ENCODE data around the gene APBB2. TPM values are rescaled to one million over a fixed set of nuclear protein-coding genes. Genes with fewer than 3 reads are reported as not detected.

The APBB2 gene
- total and polyA plus RNA-seq, 2 experiments from 2014 or later, result 35.8 to 74.8 TPM

GRCh38 chr4:40865696-40866095 lies 348.6 kb downstream of the APBB2 start:
- Histone ChIP-seq H3K4me3 (no peak overlapping the region), H4K20me1 (replicated peaks; ENCODE audit: insufficient read depth) (peaks cover 5% of the 10 kb centered on the region; the same call in 1 of the 2 replicates), H3K27ac (ENCODE audit: low read depth) (no peak overlapping the region), H3K4me1 (ENCODE audit: insufficient read depth) (no peaks in the 10 kb centered on the region), H2AFZ (no peak overlapping the region), H3K9me2 (ENCODE audit: insufficient read depth) (no peaks in the 10 kb centered on the region), H3F3A (replicated peaks; ENCODE audit: low read depth) (no peaks in the 10 kb centered on the region), H3K36me3 (ENCODE audit: insufficient read depth) (no peaks in the 10 kb centered on the region), H3K79me2 (replicated peaks; ENCODE audit: insufficient read depth) (no peaks in the 10 kb centered on the region), H3K4me2 (no peak overlapping the region), H3K27me3 (ENCODE audit: insufficient read depth) (no peaks in the 10 kb centered on the region)
- Mint-ChIP-seq H3K36me3 (ENCODE audit: low read depth) (no peaks in the 10 kb centered on the region), H3K9me3 (no peaks in the 10 kb centered on the region), H3K27me3 (ENCODE audit: insufficient read depth, low read depth, poor library complexity) (peaks cover 2% of the 10 kb centered on the region), H3K4me3 (no peak overlapping the region), H3K4me1 (no peaks in the 10 kb centered on the region; the same call in 2 of the 3 replicates), H3K27ac (no peak overlapping the region)
- ATAC-seq (no peak), DNase-seq (ENCODE audit: low spot score) (no peak)
- no peak for TF ChIP-seq CTCF (conservative IDR thresholded peaks at IDR 0.05; ENCODE audit: low read depth in 2 of 2)
- TF ChIP-seq JUNB (IDR thresholded peaks at IDR 0.05; ENCODE audit: unreplicated experiment), result no peak
- TF ChIP-seq ZNF114 (CRISPR knock-in tag; IDR thresholded peaks at IDR 0.05), result no peak
- TF ChIP-seq POLR2AphosphoS5 (IDR thresholded peaks at IDR 0.05; ENCODE audit: low read depth), result no peak
- TF ChIP-seq ETS1 (IDR thresholded peaks at IDR 0.05), result no peak
- TF ChIP-seq ZNF462 (CRISPR knock-in tag; IDR thresholded peaks at IDR 0.05), result no peak
- no peak for TF ChIP-seq REST (IDR thresholded peaks at IDR 0.05; ENCODE audit: unreplicated experiment)
- no peak for TF ChIP-seq STAT1 (IDR thresholded peaks at IDR 0.05; ENCODE audit: unreplicated experiment)
- TF ChIP-seq CREB1 (CRISPR knock-in tag; IDR thresholded peaks at IDR 0.05; ENCODE audit: low read depth), result no peak
- no peak for TF ChIP-seq ZNF331 (CRISPR knock-in tag; IDR thresholded peaks at IDR 0.05; ENCODE audit: low read depth)
- TF ChIP-seq EZH2 (IDR thresholded peaks at IDR 0.05; ENCODE audit: low read depth, unreplicated experiment), result no peak
